GM12874 (cell line): ENCODE measurements around the gene PCGF2.
A peak's percentile ranks its signal among the peaks of the same experiment; 100 is the strongest.

ENCODE experiments used
- TF ChIP-seq, protein P1 (sequence below): IDR thresholded peaks from 2 replicates; pipeline ENCODE4 v1.5.1; 2011; ENCODE audit warnings: low read depth, mild to moderate bottlenecking, control low read depth, low read length, moderate library complexity; ENCODE audit not compliant: insufficient read depth

Gene PCGF2

DNA sequence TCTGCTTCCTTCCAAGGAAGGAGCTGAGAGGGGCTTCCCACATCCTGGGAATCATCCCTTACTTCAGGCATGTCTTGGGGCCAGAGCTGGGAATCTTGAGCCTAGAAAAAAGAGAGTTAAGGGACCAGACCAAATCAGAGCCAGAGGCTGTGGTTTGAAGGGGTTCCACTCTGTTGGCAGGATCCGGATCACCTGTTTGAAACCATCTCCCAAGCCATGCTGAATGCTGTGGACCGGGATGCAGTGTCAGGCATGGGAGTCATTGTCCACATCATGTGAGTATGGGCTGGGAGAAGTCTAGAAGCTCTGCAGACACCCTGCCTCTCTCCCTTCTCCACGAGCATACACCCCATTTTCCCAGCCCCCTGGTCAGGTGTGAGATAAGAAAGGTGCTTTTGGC is 14.1 kb upstream of the PCGF2 start:
- TF ChIP-seq, protein P1, sequence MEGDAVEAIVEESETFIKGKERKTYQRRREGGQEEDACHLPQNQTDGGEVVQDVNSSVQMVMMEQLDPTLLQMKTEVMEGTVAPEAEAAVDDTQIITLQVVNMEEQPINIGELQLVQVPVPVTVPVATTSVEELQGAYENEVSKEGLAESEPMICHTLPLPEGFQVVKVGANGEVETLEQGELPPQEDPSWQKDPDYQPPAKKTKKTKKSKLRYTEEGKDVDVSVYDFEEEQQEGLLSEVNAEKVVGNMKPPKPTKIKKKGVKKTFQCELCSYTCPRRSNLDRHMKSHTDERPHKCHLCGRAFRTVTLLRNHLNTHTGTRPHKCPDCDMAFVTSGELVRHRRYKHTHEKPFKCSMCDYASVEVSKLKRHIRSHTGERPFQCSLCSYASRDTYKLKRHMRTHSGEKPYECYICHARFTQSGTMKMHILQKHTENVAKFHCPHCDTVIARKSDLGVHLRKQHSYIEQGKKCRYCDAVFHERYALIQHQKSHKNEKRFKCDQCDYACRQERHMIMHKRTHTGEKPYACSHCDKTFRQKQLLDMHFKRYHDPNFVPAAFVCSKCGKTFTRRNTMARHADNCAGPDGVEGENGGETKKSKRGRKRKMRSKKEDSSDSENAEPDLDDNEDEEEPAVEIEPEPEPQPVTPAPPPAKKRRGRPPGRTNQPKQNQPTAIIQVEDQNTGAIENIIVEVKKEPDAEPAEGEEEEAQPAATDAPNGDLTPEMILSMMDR, result no peak

DNA sequence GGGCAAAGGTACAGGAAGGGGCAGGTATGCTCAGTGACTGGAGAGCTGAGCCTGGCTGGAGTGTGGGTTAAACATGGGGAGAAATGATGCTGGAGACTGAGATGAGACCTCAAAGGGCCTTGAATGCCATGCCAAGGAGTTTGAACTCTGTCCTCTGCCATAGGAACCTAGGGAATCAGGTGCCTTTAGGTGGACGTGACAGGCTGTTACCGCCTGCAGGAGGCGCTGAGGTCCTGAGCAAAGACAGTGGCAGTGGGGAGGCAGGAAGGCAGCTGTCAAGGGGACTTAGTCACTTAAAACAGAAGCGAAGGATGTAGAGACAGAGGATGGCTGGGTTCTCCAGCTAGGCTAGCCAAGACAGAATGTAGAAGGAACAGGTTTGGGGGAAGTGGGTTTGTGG is 13.5 kb upstream of the PCGF2 start:
- TF ChIP-seq, protein P1, result peak; percentile 45; the same call in 1 of the 2 replicates

DNA sequence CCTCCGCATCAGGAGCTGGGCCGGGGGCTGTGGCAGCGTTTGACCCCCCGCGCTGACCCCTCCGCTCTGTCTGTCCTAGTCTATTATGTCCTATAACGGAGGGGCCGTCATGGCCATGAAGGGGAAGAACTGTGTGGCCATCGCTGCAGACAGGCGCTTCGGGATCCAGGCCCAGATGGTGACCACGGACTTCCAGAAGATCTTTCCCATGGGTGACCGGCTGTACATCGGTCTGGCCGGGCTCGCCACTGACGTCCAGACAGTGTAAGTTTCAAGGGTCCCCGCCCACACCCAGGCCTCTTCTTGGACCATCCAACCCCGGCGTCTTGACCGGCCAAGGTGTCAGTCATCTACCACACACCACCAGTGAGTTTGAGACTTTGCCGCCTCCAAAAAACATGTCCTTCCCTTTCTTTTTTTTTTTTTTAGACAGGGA is 5.0 kb upstream of the PCGF2 start:
- TF ChIP-seq, protein P1, result no peak

DNA sequence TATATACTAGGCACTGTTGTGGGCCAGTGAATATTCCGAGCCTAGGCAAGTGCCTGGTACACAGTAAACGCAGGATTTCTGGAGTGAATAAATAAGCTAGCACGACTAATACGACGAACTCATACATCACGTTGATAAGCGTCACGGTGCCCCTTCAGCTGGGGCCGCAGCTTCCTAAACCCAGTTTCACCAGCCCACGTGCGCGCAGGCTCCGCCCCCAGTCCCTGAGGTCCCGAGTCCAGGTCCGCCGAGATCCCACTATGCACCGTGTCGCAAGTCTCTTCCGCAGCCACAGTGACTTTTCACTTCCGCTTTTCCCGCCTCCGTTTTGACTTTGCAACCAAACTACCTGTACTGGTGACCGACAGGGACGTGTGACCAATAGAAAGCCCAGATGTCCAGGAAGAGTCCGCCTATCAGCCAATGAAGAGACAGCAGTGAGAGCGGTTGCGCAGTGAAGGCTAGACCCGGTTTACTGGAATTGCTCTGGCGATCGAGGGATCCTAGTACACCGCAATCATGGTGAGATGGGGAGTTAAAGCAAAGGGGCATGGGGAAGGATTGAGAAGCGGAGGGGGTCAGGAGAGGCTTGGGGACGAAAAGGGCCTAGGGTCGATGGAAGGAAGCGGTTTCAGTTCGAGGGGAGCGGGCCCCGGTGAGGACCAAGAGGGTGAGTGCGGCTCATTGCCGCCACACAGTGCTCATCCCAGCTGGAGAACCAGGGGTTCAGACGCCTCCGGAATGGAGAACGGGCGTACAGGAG is 4.4 kb upstream of the PCGF2 start, which contains the start of gene PSMB3:
Gene PSMB3 (plus strand): TSS at position 434 of the 763 bp plus-strand sequence. CDS start 86 bp downstream, at position 520.
- TF ChIP-seq, protein P1, result no peak

DNA sequence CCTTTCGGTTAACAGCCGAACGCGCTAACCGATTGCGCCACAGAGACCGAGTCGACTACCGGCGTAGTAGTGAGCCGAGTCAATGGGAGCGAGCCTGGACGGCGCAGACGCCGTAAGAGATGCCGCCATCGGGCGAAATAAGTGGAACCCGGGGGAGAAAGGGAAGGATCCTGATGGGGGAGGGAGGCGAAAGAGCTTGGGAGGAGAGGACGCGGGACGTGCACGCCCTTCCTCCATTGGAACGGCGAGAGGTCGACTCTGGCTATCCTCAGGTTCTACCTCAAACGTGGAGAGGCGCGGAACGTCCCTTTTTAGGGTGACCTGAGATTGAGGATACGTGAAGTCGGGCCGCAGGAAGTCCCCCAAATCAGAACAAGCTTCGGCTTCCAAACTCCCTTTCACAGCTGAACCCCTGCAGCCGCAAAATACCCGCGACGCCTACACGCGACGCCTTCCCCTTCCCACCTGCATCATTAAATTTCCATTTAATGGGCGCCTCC is 3.7 kb upstream of the PCGF2 start:
- TF ChIP-seq, protein P1, result no peak

DNA sequence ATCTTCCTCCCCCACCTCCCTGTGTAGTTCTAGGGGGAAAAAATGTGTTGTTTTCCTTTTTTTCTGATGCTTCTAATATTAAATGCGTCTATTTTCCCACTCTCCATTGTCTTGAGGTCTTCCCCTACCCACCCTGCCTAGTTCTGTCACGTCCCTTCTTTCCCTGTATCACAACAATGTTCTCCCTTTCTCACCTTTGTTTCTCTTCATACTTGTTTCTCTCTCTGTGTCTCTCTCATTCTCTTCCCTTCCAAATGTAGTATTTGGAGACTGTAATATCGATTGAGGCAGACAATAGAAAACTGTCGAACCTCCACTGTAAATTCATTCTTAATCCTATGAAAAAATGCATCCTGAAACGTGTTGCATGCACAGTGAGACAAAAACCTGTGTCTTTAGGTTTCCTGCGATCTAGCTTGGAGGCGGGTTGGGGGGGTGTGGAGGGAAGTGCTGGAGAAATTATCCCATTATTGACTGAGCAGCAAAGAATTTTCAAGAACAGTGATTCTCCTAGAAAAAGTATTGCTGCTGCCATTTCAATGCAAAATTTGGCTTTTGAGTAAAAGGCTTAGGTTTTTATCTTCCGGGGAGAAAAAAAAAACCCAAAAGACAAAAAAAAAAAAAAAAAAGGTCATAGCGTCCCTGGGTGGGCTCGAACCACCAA is 3.1 kb upstream of the PCGF2 start:
- TF ChIP-seq, protein P1, result no peak

DNA sequence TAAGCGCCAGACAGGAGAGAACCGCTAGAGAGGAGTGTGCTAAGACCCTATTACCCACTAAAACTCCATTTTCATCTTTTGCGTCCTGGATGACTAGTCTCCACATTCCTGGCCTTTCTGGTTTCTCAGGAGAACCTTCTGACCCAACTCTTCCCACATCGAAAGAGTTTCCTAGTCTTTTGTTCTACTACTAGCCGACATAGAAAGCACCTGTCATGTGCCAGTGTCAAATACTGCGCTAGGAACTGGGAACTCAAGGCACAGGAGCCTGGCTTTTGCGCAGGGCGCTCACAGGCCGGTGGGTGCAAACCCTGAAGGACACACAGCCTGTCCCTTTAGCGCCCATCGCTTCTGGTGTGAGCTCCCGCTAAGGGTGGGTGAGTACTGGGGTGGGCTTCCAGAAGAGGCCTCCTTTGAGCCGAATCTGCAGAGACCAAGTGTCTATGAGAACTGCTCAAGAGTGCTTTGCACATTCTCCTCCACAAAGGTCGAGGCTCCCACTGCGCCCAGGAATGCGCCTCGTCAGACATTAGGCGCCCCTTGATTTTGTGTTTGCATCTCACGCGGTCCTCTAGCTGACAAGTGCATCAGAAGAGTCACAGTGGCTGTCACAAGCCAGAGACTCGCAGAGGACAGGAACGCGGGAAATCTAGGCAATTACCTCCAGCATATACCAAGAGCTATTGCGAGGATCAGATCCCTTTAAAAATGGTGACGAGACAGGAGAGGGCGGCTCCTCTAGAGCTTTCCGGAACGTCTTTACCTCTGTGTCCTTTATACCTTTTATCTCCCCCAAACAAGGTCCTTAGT is 2.4 kb upstream of the PCGF2 start:
- TF ChIP-seq, protein P1, result no peak
